Heart left ventricle (tissue), 16 donors: ENCODE data around the gene KL. TPM values are rescaled to one million over a fixed set of nuclear protein-coding genes. Genes with fewer than 3 reads are reported as not detected.

Source experiments
- ATAC-seq, 4 donors: fragments of 200-7000 bp; cut with Tn5 transposase; one replicate each; pipeline ENCODE4 v1.9.1; 2020 to 2022; ENCODE audit warnings: moderate library complexity in 4 of 4, mild to moderate bottlenecking in 3 of 4, moderate number of reproducible peaks in 1 of 4
- DNase-seq, 5 donors: peaks; one replicate each; pipeline ENCODE4 v3.0.0-alpha.2; 2020
- H3K27ac ChIP-seq, 12 donors: fragments of 200-600 bp; sonication (generic) in 4 of 12; one replicate each; pipeline versions ENCODE4 v1.5.0 to v1.8.0; 2016 to 2022; ENCODE audit warnings: mild to moderate bottlenecking in 2 of 12
- H3K27me3 ChIP-seq, 9 donors: fragments of 200-600 bp; sonication (generic) in 2 of 9; one replicate each; pipeline versions ENCODE4 v1.5.1 to v1.8.0; 2016 to 2022; ENCODE audit warnings: mild to moderate bottlenecking in 3 of 9
- H3K36me3 ChIP-seq, 9 donors: fragments of 200-600 bp; sonication (generic) in 2 of 9; one replicate each; pipeline versions ENCODE4 v1.5.0 to v1.8.0; 2018 to 2022; ENCODE audit warnings: mild to moderate bottlenecking in 2 of 9
- H3K4me1 ChIP-seq, 12 donors: fragments of 200-600 bp; sonication (generic) in 4 of 12; one replicate each; pipeline versions ENCODE4 v1.5.0 to v1.8.0; 2016 to 2022; ENCODE audit warnings: mild to moderate bottlenecking in 3 of 12
- H3K4me3 ChIP-seq, 12 donors: fragments of 200-600 bp; sonication (generic) in 4 of 12; one replicate each; pipeline versions ENCODE4 v1.5.0 to v1.8.0; 2017 to 2022; ENCODE audit warnings: mild to moderate bottlenecking in 9 of 12, moderate library complexity in 4 of 12
- H3K9me3 ChIP-seq, 12 donors: fragments of 200-600 bp; sonication (generic) in 4 of 12; one replicate each; pipeline versions ENCODE4 v1.5.0 to v1.8.0; 2016 to 2022; ENCODE audit warnings: mild to moderate bottlenecking in 1 of 12
- POLR2A ChIP-seq, 2 donors: fragments of 450-650 bp; IDR thresholded peaks; one replicate each; pipeline ENCODE4 v1.6.1; 2017; ENCODE audit warnings: antibody characterized with exemption in 2 of 2, mild to moderate bottlenecking in 2 of 2, moderate library complexity in 2 of 2
- WGBS, 4 donors: extraction: QIAGEN DNeasy Blood & Tissue Kit in 2 of 4; methylation state at CpG; one replicate each; pipeline versions ENCODE4 v1.1.5 to v1.1.7; 2013 to 2018; 5-methylcytosine and 5-hydroxymethylcytosine counted together
- intact Hi-C, 10 donors: fragments of 100-400 bp; cut with DNase I; formaldehyde crosslinking; loops; one replicate each; pipeline versions ENCODE4 v1.11.1 to v1.14.2; 2022
- polyA plus RNA-seq, 2 donors: library from polyadenylated mRNA; stranded (reverse); fragments of 200-250 nt; gene quantifications; one replicate each; pipeline ENCODE4 v1.2.3, GENCODE V29; 2013
- total RNA-seq, 9 donors: library from RNA; depleted of rRNA in 2 of 9; stranded (reverse); fragments of >200 nt in 2 of 9; fragmentation: NEBNext Ultra II Directional in 3 of 9; extraction: Animal tissue kit (Norgen Biotek cat#: 25700) in 3 of 9; gene quantifications; one replicate each; pipeline versions ENCODE4 v1.1.0 to v1.2.4, GENCODE V29; 2016 to 2023
- TF ChIP-seq, protein P1 (sequence below), 12 donors: fragments of 200-600 bp; sonication (generic) in 4 of 12; IDR thresholded peaks; one replicate each; pipeline versions ENCODE4 v1.5.0 to v1.8.0; 2018 to 2022; ENCODE audit warnings: antibody characterized with exemption in 12 of 12, mild to moderate bottlenecking in 5 of 12
- donor health status: ischemic (EF 13 %, LVEDD 7.1; RV severe dilation, severe dysfunction).
- donor health status: healthy with polysubstance abuse.
- donor health status: DM: no; HTN: yes; CAD: no.
- donor health status: DM: no; HTN: no; CAD: no.
- donor health status: ischemic (EF 25% LVEDD 6.9; RV normal size, moderate dysfunction).
- donor health status: ischemic (EF 25% LVEDD 5.7; RV mildly dilated, moderate dysfunction).
- donor health status: healthy.
- donor health status: DM: yes; HTN: yes; CAD: no.
- donor health status: ischemic (EF 35%, LVEDD 5.7; RV mildly dilated, moderate dysfunction).
- donor health status: nonischemic (EF 11% LVEDD 7.7; RV severe dilation, severe dysfunction).
- donor health status: DM: yes; HTN: yes; CAD: no.
- donor health status: PGD.
- donor health status: ischemic (EF 29% LVEDD 5.4; RV normal size, mild dysfunction).
- donor health status: nonischemic (EF 23%, LVEDD 6.1; RV moderate dilation, normal function).

Gene KL
- total and polyA plus RNA-seq, 11 donors: 0.34 to 3.1 (median 1.7) TPM

- Histone ChIP-seq H3K4me3 (no peak overlapping the region), H3K4me1 (peaks cover 3 to 59% (median 44%) of the 10 kb centered on the region in 12 donors), H3K36me3 (peaks cover 0 to 99% (median 80%) of the 10 kb centered on the region in 9 donors), H3K9me3 (no peaks in the 10 kb centered on the region), H3K27me3 (no peaks in the 10 kb centered on the region), H3K27ac (peak overlapping the region in 4 of 12 donors; percentile 35 to 82 (median 64))
- no peak for TF ChIP-seq POLR2A (IDR thresholded peaks at IDR 0.05)
- TF ChIP-seq, protein P1, sequence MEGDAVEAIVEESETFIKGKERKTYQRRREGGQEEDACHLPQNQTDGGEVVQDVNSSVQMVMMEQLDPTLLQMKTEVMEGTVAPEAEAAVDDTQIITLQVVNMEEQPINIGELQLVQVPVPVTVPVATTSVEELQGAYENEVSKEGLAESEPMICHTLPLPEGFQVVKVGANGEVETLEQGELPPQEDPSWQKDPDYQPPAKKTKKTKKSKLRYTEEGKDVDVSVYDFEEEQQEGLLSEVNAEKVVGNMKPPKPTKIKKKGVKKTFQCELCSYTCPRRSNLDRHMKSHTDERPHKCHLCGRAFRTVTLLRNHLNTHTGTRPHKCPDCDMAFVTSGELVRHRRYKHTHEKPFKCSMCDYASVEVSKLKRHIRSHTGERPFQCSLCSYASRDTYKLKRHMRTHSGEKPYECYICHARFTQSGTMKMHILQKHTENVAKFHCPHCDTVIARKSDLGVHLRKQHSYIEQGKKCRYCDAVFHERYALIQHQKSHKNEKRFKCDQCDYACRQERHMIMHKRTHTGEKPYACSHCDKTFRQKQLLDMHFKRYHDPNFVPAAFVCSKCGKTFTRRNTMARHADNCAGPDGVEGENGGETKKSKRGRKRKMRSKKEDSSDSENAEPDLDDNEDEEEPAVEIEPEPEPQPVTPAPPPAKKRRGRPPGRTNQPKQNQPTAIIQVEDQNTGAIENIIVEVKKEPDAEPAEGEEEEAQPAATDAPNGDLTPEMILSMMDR (IDR thresholded peaks at IDR 0.05): no peak
- DNase-seq (peak in 1 of 5 donors; percentile 48), ATAC-seq (peak in 1 of 4 donors; percentile 8)
- WGBS, 4 donors: 66 to 79% (median 74%) methylated on average over 12 of the region's 12 CpGs
- intact Hi-C loops: loop anchor here in 3 of 10 donors (5.0 to 10.0 kb wide), 5 partner anchors 75 to 612 kb away; no protein-coding TSS in a partner anchor
Measured at GRCh38 chr13:33112766-33113165, 96.5 kb downstream of the KL start.

GRCh38 chr13:33114146-33114545, 97.9 kb downstream of the KL start:
- WGBS, 4 donors: 79 to 85% (median 82%) methylated on average over 5 of the region's 5 CpGs
- H3K36me3 ChIP-seq: peaks cover 0 to 99% (median 79%) of the 10 kb centered on the region in 9 donors
- TF ChIP-seq, protein P1 (IDR thresholded peaks at IDR 0.05): no peak
- TF ChIP-seq POLR2A (IDR thresholded peaks at IDR 0.05): no peak
- peak overlapping the region in 1 of 12 donors; percentile 82 for H3K27ac ChIP-seq
- H3K4me3 ChIP-seq: no peak overlapping the region
- H3K4me1 ChIP-seq: peaks cover 3 to 45% (median 33%) of the 10 kb centered on the region in 12 donors
- DNase-seq (no peak), ATAC-seq (no peak)
- H3K27me3 ChIP-seq: no peaks in the 10 kb centered on the region
- H3K9me3 ChIP-seq: no peaks in the 10 kb centered on the region
- intact Hi-C loops: loop anchor here in 3 of 10 donors (5.0 to 10.0 kb wide), 5 partner anchors 73 to 611 kb away; no protein-coding TSS in a partner anchor

DNA sequence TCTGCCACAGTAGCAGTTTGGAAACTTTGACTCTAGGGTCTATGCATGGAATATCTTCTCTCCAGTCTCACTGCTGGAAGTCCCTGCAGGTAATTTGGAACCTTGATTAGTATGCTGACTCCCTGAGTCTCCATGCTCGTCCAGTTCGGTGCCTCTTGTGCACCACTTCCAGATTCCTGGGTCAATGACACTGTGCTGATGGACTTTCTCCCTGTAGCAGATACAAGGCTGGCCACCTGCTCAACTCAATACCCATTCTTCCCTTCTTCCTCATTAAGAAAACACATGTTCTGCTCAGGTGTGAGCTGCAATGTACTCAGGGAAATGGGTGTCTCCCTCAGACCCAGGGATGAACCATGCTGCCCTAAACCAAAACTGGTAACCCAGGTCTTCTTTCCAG, 99.1 kb downstream of the KL start:
- Histone ChIP-seq H3K4me3 (no peak overlapping the region), H3K27me3 (no peaks in the 10 kb centered on the region), H3K9me3 (no peaks in the 10 kb centered on the region), H3K27ac (peak overlapping the region in 1 of 12 donors; percentile 20), H3K36me3 (peaks cover 0 to 99% (median 79%) of the 10 kb centered on the region in 9 donors), H3K4me1 (peaks cover 3 to 34% (median 25%) of the 10 kb centered on the region in 12 donors)
- TF ChIP-seq, protein P1 (IDR thresholded peaks at IDR 0.05): no peak
- no peak for TF ChIP-seq POLR2A (IDR thresholded peaks at IDR 0.05)
- 88 to 97% (median 93%) methylated on average over 2 of the region's 2 CpGs for WGBS, 4 donors
- ATAC-seq (no peak), DNase-seq (no peak)
- intact Hi-C loops: loop anchor here in 3 of 10 donors (10.0 kb wide), 4 partner anchors 200 to 610 kb away; no protein-coding TSS in a partner anchor
